HG03139 (cell line): ENCODE measurements around the gene ARL14EPL.
A peak's percentile ranks its signal among the peaks of the same experiment; 100 is the strongest.

Experiments used
- ATAC-seq: cut with Tn5 transposase; IDR thresholded peaks from one replicate; pipeline ENCODE4 v1.9.1; 2021; ENCODE audit not compliant: unreplicated experiment

The ARL14EPL gene

DNA sequence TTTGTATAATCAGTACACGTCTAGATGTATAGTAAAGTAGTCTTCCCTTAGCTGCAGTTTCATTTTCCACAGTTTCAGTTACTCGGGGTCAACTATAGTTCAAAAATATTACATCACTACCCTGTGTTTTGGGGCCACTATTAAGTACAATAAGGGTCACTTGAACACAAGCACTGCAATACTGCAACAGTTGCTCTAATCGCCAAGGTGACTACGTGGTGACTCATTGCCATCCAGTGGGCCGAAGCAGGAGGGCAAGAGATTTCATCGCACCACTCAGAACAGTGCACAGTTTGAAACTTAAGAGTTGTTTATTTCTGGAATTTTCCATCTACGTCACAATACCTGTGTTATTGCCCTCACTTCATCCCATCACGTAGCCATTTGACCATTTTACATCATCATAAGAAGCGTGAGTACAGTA is at the start of gene ARL14EPL:
Gene ARL14EPL, plus strand, starts transcription at position 379 of the 424 bp plus-strand sequence. CDS start 18,994 bp downstream, outside the sequence.
- ATAC-seq, result peak; percentile 53

- no peak for ATAC-seq
Measured at GRCh38 chr5:115983519-115983918, 48.8 kb upstream of the ARL14EPL start.

DNA sequence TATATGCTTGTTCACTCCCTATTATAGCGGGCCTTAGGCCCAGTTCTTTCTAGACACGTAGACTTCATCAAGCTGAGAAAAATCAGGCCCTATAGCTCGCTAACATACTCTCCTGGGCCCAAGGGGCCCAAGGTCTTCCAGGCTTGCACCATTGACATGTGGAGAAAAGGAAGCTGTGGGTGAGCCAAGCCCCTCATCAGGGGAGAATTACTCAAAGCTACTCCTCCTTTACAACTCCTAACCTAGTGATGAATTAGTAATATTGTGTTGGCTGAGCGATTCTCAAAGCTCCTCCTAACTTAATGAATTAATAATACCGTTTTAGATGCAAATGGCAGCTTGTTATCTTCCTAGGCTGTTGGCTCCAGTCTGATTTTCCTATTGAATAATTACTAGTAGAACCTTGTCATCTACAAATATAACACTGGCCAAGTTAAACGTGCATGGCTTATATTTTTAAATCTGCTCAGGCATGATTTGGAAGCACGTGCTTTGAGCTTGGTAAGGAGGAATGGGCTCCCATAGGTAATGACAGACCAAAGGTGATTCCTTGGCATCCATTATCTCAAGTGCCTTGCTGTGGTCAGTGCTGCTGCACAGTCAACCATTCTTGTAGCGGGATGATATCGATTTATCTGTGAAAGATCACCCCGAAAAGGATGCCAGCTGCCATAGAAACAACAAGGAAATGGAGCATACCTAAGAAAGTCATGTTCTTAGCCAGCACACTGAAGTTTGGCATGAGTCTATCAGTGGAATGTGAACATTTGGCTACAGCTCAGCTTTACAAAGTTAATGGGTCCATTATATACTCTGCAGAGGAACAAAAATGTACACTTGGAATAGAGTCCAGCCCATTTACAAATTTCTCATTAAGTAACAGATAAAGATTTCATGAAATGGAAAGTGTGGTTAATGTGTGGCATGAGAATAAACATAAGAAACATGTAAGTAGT is 46.2 kb upstream of the ARL14EPL start:
- ATAC-seq, result no peak

GRCh38 chr5:115988002-115988401 is 44.3 kb upstream of the ARL14EPL start:
- ATAC-seq, result no peak

DNA sequence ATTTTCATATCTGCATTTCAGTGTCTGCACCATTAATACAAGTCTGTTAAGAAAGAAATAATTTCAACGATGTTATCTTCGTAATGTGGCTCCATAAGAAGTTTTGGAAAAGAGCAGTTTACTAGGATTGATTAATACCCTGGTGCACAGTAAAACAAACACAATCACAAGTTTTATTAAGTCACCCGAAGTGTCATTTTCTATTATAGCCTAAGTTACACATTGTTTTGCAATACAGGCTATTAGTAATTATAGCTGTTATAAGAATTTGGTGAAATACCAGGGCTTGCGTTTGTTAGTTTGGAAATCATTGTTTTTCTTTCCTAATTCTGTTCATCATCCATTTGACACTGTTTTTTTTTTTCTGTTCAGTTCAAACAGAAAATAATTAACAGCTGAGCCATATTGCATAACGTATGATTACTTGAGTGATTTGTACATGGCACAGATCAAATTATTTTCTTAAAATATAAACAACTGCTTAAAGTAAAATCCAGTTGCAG is 39.4 kb upstream of the ARL14EPL start:
- no peak for ATAC-seq

- no peak for ATAC-seq
Measured at GRCh38 chr5:115995351-115995750, 36.9 kb upstream of the ARL14EPL start.

DNA sequence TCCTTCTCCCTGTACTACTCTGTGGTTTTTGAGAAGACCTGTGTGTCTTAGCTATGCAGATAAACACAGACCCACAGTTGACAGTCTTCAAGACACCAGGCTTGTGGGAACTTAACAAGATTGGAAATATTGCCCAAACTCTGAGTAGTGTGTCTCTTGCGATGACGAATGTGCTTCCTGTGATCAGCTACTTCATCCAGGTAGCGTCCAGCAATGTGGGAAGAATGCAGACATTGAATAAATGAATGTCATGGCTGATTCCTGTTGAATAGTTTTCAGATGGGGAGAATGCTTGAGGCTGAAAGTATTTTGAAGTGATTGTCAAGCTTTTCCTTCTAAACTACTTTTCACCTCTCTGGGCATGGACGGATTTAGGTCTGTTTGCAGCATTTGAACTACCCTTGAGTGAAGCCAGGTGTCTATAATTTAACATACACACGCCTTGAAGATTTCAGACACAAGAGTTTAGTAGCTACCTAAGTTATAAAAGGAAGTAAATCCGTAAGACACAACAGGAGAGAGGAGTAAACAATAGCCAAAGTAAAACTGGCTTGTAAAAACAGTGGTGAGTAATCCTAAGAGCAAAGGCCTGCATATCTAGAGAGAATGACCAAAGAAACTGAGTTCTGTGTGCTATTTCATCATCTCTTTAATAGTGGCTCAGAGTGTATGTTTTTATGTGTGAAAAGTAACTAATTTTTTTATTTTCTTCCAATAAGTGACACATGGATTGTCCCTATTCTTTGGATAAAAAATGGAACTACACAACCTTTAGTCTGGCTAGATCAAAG is 30.0 kb upstream of the ARL14EPL start:
- ATAC-seq, result no peak

DNA sequence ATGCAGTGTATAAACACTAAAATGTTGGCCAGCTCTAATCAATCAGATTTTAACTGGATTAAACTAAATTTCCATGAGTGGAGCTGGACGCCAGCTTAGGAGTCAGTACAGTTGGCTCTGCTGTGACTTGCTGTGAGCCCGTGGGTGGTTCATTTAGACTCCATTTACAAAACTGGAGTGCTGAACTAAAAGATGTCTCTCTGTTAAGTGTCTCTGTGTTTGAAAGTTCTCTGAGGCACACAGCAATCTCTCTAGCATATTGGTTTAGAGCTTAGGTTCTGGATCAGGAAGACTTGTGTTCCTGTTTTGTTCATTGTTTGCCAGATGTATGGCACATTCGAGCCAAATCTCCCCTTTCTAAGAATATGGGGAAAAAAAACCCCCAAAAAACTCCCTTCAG is 28.0 kb upstream of the ARL14EPL start:
- no peak for ATAC-seq

DNA sequence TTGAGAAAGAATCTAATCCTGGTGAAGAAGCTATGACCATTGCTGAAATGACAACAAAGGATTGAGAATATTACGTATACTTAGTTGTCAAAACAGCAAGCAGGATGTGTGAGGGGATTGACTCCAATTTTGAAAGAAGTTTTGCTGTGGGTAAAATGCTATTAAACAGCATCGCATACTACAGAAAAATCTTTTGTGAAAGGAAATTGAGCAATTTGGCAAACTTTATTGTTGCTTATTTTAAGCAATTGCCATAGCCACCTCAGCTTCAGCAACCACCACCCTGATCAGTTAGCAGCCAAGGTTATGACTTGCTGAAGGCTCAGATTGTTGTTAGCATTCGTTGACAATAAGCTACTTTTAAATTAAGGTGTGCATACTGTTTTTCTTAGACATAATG is 22.5 kb upstream of the ARL14EPL start:
- ATAC-seq, result no peak

- ATAC-seq, result no peak
Measured at GRCh38 chr5:116011046-116011445, 21.2 kb upstream of the ARL14EPL start.

GRCh38 chr5:116013207-116013785 is 19.0 kb upstream of the ARL14EPL start:
- ATAC-seq, result no peak

DNA sequence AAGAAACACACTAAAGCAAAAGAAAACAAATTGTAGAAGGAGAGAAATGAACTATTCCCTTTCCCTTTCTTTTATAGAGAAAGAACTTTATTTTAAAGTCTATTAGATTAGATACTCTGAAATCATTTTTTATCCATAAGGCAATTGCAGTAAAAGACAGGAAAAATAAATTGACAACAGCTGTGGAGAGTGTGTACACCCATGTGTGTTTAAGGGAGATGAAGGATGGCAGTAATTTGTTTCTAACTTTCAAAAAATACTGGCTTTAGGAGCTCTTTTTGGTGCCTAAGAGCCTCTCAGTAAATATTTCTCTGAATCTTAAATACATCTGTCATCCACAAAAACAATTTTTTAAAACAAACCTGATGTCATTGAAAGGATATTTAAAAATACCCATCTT is 18.3 kb upstream of the ARL14EPL start:
- ATAC-seq, result no peak

- ATAC-seq, result no peak
Measured at GRCh38 chr5:116023619-116024018, 8.7 kb upstream of the ARL14EPL start.

- no peak for ATAC-seq
Measured at GRCh38 chr5:116025866-116026265, 6.4 kb upstream of the ARL14EPL start.

- no peak for ATAC-seq
Measured at GRCh38 chr5:116032991-116033390, 719 bp downstream of the ARL14EPL start.

- ATAC-seq, result no peak
Measured at GRCh38 chr5:116035123-116035522, 2.9 kb downstream of the ARL14EPL start.

DNA sequence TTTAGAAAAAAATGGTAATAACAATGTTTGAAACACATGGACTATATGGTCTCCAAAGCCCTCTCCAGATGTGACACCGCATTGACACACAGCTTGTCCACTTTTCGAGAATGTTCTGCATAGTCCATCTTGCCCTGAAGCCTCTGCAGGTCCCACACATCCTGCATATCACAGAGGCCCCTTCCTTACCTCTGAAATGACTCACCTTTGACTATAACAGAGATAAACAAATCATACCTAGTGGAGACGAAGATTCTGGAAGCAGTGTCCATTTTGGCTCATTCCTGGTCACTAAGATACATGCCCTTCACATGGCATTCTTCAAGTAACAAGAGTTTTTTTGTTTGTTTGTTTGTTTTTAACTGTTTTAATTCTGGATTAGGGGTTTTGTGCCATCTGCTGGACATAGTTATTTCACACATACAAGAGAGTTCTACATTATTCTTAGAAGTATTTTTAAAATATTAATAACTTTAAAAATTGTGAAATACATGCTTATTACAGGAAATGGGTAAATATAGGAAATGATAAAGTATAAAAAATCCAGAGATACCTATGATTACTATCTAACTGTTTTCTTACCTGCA is 5.1 kb downstream of the ARL14EPL start:
- no peak for ATAC-seq

DNA sequence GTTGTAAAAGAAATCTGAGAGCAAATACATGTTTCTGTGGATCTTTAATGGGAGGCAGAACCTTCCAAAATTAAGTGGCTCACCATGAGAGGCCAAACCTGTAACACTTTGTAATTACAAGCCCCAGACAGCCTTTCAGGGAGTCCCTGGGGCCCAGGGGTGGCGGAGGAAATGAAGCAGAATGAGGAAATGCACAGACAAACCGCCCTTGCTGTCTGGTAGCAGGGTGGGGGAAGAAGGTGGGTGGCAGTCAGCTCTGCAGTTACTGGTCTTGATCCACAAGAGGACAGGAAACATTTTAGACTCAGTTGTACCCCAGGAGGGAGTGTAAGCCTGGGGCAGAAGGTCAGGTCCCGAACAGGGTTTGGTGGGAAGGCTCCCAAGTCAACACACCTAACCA is 6.5 kb downstream of the ARL14EPL start:
- ATAC-seq, result peak; percentile 84

DNA sequence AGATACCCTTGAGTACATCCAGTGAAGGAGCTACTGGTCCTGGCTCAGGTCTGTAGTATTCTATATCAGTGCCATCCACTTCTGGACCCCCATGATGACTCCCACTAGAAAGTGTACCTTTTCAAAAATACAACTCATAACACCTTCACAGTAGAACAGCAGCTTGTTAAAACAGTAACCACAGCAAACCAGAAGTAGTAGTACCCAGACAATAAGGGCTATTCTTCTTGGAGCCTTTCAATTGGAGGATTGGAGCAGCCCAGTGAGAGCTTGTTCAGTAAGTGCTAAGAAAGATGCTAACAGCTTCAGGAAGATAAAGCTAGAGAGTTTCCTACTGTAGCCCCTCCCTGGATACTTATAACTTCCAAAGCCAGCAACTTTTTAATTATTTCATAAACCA is 10.1 kb downstream of the ARL14EPL start:
- no peak for ATAC-seq

DNA sequence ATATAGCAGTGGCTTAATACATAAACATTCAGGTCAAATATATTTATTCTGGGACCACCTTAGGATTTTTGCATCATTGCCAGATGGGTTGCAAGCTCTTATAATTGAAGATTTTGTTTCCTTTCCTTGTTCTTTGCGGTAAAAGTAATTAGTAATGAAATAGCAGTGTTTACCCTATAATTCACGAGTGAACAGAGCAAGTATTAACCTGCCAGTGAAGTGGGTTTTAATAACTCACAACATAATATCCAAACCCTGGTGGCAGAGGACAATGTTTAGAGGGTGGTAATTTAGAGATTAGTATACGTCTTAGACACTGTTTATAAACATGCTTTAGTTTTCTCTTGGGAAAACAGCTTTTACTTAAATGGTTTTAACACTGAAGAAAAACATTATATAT is 11.8 kb downstream of the ARL14EPL start:
- ATAC-seq, result no peak

DNA sequence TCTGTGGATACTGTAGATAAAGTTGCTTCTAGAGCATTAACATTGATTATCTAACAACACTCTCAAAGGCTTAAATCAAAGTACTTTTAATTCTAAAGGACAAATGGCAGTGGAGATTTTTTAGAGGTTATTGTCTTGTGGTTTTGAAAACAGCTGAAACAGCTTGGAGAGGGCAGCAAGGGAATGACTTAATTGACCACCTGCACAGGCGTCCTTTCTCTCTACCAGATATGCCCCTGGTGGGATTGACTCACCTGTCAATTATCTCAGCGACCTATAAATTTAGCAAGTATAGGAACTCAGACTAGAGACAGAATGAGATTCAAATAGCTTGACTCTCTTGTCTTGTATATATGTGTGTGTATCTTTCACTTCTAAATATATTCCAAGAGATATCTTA is 13.5 kb downstream of the ARL14EPL start:
- no peak for ATAC-seq
